OCI-LY7 (cell line): ENCODE data around the gene CNIH3. TPM values are rescaled to one million over a fixed set of nuclear protein-coding genes. Genes with fewer than 3 reads are reported as not detected.

ENCODE experiments used
- BruUV-seq: library from RNA; stranded (reverse); fragments of 400-500 nt; replicated peaks from 2 replicates; lab custom pipeline; 2021; lab: Mats Ljungman, UMichigan
- CTCF ChIA-PET: fragments of 300-600 bp; sonication (Branson Sonifier 250); formaldehyde crosslinking; loops from one replicate; lab custom pipeline; 2022; ENCODE audit warnings: antibody characterized with exemption; ENCODE audit not compliant: unreplicated experiment; lab: Charles Lee
- POLR2A ChIA-PET: fragments of 300-600 bp; sonication (Branson Sonifier 250); formaldehyde crosslinking; loops from one replicate; lab custom pipeline; 2022; ENCODE audit warnings: antibody characterized with exemption; lab: Charles Lee
- DNase-seq: peaks from one replicate; pipeline ENCODE4 v3.0.0-alpha.2; 2015; ENCODE audit warnings: low spot score
- H2AFZ ChIP-seq: fragments of 200-600 bp; sonication (generic), shearing (Covaris generic); 2 replicates; pipeline ENCODE4 v1.6.1; 2014; ENCODE audit warnings: mild to moderate bottlenecking, antibody characterized with exemption, low read length, moderate library complexity
- H3K27ac ChIP-seq: fragments of 200-600 bp; sonication (generic); 2 replicates; pipeline ENCODE4 v1.5.1; 2014; ENCODE audit warnings: mixed run types, low read depth, mild to moderate bottlenecking, moderate library complexity, low read length, inconsistent platforms; ENCODE audit not compliant: poor library complexity, severe bottlenecking
- H3K36me3 ChIP-seq: fragments of 200-600 bp; sonication (generic); 2 replicates; pipeline ENCODE4 v1.6.1; 2014; ENCODE audit warnings: mild to moderate bottlenecking, antibody characterized with exemption, low read length, moderate library complexity, mixed read lengths; ENCODE audit not compliant: insufficient read depth
- H3K4me1 ChIP-seq: fragments of 200-600 bp; sonication (generic); 2 replicates; pipeline ENCODE4 v1.5.1; 2014; ENCODE audit warnings: mild to moderate bottlenecking, low read length; ENCODE audit not compliant: insufficient read depth, poor library complexity, severe bottlenecking
- H3K4me2 ChIP-seq: fragments of 200-600 bp; sonication (generic); 2 replicates; pipeline ENCODE4 v1.6.1; 2014; ENCODE audit warnings: mild to moderate bottlenecking, low read length
- H3K4me3 ChIP-seq: fragments of 200-600 bp; sonication (generic); 2 replicates; pipeline ENCODE4 v1.5.1; 2014; ENCODE audit warnings: mild to moderate bottlenecking, low read depth, low read length; ENCODE audit not compliant: poor library complexity, severe bottlenecking
- H3K79me2 ChIP-seq: fragments of 200-600 bp; sonication (generic); 2 replicates; pipeline ENCODE4 v1.6.1; 2016; ENCODE audit warnings: low read depth, mild to moderate bottlenecking, low read length, moderate library complexity, mixed read lengths; ENCODE audit not compliant: insufficient read depth
- H3K9me2 ChIP-seq: fragments of 200-600 bp; sonication (generic); 2 replicates; pipeline ENCODE4 v1.6.1; 2016; ENCODE audit warnings: mild to moderate bottlenecking, low read length, mixed read lengths; ENCODE audit not compliant: insufficient read depth
- H3K9me3 ChIP-seq: fragments of 200-600 bp; sonication (generic); 2 replicates; pipeline ENCODE4 v1.6.1; 2014; ENCODE audit warnings: mild to moderate bottlenecking, mixed run types, low read length, mixed read lengths
- H4K20me1 ChIP-seq: fragments of 200-600 bp; sonication (generic); 2 replicates; pipeline ENCODE4 v1.6.1; 2014; ENCODE audit warnings: mild to moderate bottlenecking, antibody characterized with exemption, low read length, moderate library complexity, mixed read lengths; ENCODE audit not compliant: insufficient read depth
- CTCF ChIP-seq: fragments of 200-600 bp; sonication (generic); conservative IDR thresholded peaks from 2 replicates; pipeline ENCODE4 v1.5.1; 2014; ENCODE audit warnings: mild to moderate bottlenecking, antibody characterized with exemption, low read length, moderate library complexity, mixed read lengths
- EZH2phosphoT487 ChIP-seq: fragments of 200-600 bp; sonication (generic); IDR thresholded peaks from 2 replicates; pipeline ENCODE4 v1.6.1; 2018; ENCODE audit warnings: low read depth, borderline replicate concordance, mild to moderate bottlenecking, mixed run types, antibody characterized with exemption, low read length, moderate library complexity, mixed read lengths
- intact Hi-C: fragments of 100-400 bp; cut with micrococcal nuclease; formaldehyde crosslinking; loops from one replicate; pipeline ENCODE4 v1.10.0; 2022; ENCODE audit not compliant: unreplicated experiment
- total RNA-seq, 2 experiments: library from RNA; depleted of rRNA in 1 of 2; stranded (reverse); fragments of >200 nt in 1 of 2; shearing (Covaris generic) in 1 of 2; gene quantifications; 2 replicates each; pipeline ENCODE4 v1.2.3, GENCODE V29; 2014 to 2022

The CNIH3 gene
- total RNA-seq, 2 experiments from 2014 or later = 1.9 to 2.4 TPM

- ChIA-PET POLR2A (no interaction called here), CTCF (no interaction called here)
- BruUV-seq = no TSS peak
- no peak for TF ChIP-seq CTCF
- no peak for TF ChIP-seq EZH2phosphoT487
- Histone ChIP-seq H3K4me3 (no peak overlapping the region), H3K27ac (no peak overlapping the region), H2AFZ (no peak overlapping the region), H3K4me1 (no peaks in the 10 kb centered on the region), H3K9me3 (no peaks in the 10 kb centered on the region), H3K36me3 (no peaks in the 10 kb centered on the region), H3K9me2 (no peaks in the 10 kb centered on the region), H3K79me2 (no peaks in the 10 kb centered on the region), H3K4me2 (no peak overlapping the region), H4K20me1 (no peaks in the 10 kb centered on the region)
- no peak for DNase-seq
- intact Hi-C loops = no loop called here
Observed at GRCh38 chr1:224751624-224752311, 135.7 kb downstream of the CNIH3 start.

- no peaks in the 10 kb centered on the region for H3K36me3 ChIP-seq
- no peak overlapping the region for H3K27ac ChIP-seq
- no peak overlapping the region for H2AFZ ChIP-seq
- H3K9me2 ChIP-seq = no peaks in the 10 kb centered on the region
- DNase-seq = no peak
- CTCF ChIA-PET = no interaction called here
- 0 out of 2 replicates have a peak, but pooled peaks cover 2% of the 10 kb centered on the region for H3K9me3 ChIP-seq
- TF ChIP-seq EZH2phosphoT487 = no peak
- no peak for TF ChIP-seq CTCF
- no peaks in the 10 kb centered on the region for H3K79me2 ChIP-seq
- no peaks in the 10 kb centered on the region for H4K20me1 ChIP-seq
- no peak overlapping the region for H3K4me2 ChIP-seq
- POLR2A ChIA-PET = no interaction called here
- no TSS peak for BruUV-seq
- no peaks in the 10 kb centered on the region for H3K4me1 ChIP-seq
- H3K4me3 ChIP-seq = no peak overlapping the region
- intact Hi-C loops = no loop called here
Observed at GRCh38 chr1:224753491-224753890, 137.4 kb downstream of the CNIH3 start.

- H2AFZ ChIP-seq = no peak overlapping the region
- ChIA-PET CTCF (no interaction called here), POLR2A (no interaction called here)
- no peaks in the 10 kb centered on the region for H3K9me2 ChIP-seq
- no peaks in the 10 kb centered on the region for H3K36me3 ChIP-seq
- H4K20me1 ChIP-seq = no peaks in the 10 kb centered on the region
- no peak overlapping the region for H3K27ac ChIP-seq
- 0 out of 2 replicates have a peak, but pooled peaks cover 14% of the 10 kb centered on the region for H3K9me3 ChIP-seq
- intact Hi-C loops = no loop called here
- H3K79me2 ChIP-seq = no peaks in the 10 kb centered on the region
- BruUV-seq = no TSS peak
- no peak for DNase-seq
- H3K4me3 ChIP-seq = no peak overlapping the region
- no peak for TF ChIP-seq EZH2phosphoT487
- TF ChIP-seq CTCF = no peak
- H3K4me1 ChIP-seq = no peaks in the 10 kb centered on the region
- no peak overlapping the region for H3K4me2 ChIP-seq
Observed at GRCh38 chr1:224755586-224755985, 139.5 kb downstream of the CNIH3 start.
